Psoas muscle (tissue), 8 donors: Measurements from ENCODE around the gene SMIM28. TPM values are rescaled to one million over a fixed set of nuclear protein-coding genes. Genes with fewer than 3 reads are reported as not detected.

Source experiments
- ATAC-seq, 4 donors: fragments of 200-7000 bp; cut with Tn5 transposase; one replicate each; pipeline ENCODE4 v1.9.1; 2020; ENCODE audit warnings: moderate library complexity in 3 of 4, mild to moderate bottlenecking in 2 of 4
- DNase-seq, 2 donors: peaks; one replicate each; pipeline ENCODE4 v3.0.0-alpha.2; 2020
- H3K27ac ChIP-seq: fragments of 200-600 bp; one replicate; pipeline ENCODE4 v1.8.0; 2022
- H3K27me3 ChIP-seq, 3 donors: fragments of 200-600 bp in 1 of 3; one replicate each; pipeline versions ENCODE4 v1.6.1 to v1.8.0; 2013 to 2022; ENCODE audit warnings: low read length in 2 of 3, mild to moderate bottlenecking in 2 of 3, moderate library complexity in 1 of 3; ENCODE audit not compliant: insufficient read depth in 3 of 3
- H3K36me3 ChIP-seq, 2 donors: fragments of 200-600 bp in 1 of 2; one replicate each; pipeline versions ENCODE4 v1.6.1 to v1.8.0; 2013 to 2022; ENCODE audit warnings: low read depth in 1 of 2, mild to moderate bottlenecking in 1 of 2, moderate library complexity in 1 of 2; ENCODE audit not compliant: insufficient read depth in 1 of 2
- H3K4me1 ChIP-seq: fragments of 200-600 bp; one replicate; pipeline ENCODE4 v1.8.0; 2022
- H3K4me3 ChIP-seq: fragments of 200-600 bp; one replicate; pipeline ENCODE4 v1.8.0; 2022; ENCODE audit warnings: mild to moderate bottlenecking
- H3K9me3 ChIP-seq: fragments of 200-600 bp; one replicate; pipeline ENCODE4 v1.8.0; 2022
- WGBS, 3 donors: extraction: QIAGEN DNeasy Blood & Tissue Kit; methylation state at CpG; one replicate each; pipeline versions ENCODE4 v1.1.6 to v1.1.7; 2013; 5-methylcytosine and 5-hydroxymethylcytosine counted together
- intact Hi-C, 2 donors: fragments of 100-400 bp; cut with DNase I; formaldehyde crosslinking; loops; one replicate each; pipeline versions ENCODE4 v1.11.0 to v1.14.2; 2022
- polyA plus RNA-seq, 3 donors: library from polyadenylated mRNA; stranded (reverse); fragments of 200-250 nt; gene quantifications; one replicate each; pipeline ENCODE4 v1.2.3, GENCODE V29; 2013
- total RNA-seq, 4 donors: library from RNA; stranded (reverse); fragmentation: NEBNext Ultra II Directional in 2 of 4; extraction: Animal tissue kit (Norgen Biotek cat#: 25700) in 2 of 4; gene quantifications; one replicate each; pipeline versions ENCODE4 v1.2.1 to v1.2.4, GENCODE V29; 2021 to 2023
- TF ChIP-seq, protein P1 (sequence below): fragments of 200-600 bp; IDR thresholded peaks from one replicate; pipeline ENCODE4 v1.8.0; 2022; ENCODE audit warnings: antibody characterized with exemption
- donor health status: healthy with polysubstance abuse.
- donor health status: DM: no; HTN: no; CAD: no; lungs with moderate emphysema.
- donor health status: Bipolar disorder and iron deficiency.
- donor health status: healthy.
- donor health status: DM: yes; HTN: yes; CAD: no.
- donor health status: DM: no; HTN: no; CAD: no.
- donor health status: DM: no; HTN: no; CAD: no.
- donor health status: DM: yes; HTN: yes; CAD: no.

SMIM28 gene
- total and polyA plus RNA-seq, 7 donors, result not detected

GRCh38 chr6:138420356-138420755 lies 42.7 kb downstream of the SMIM28 start:
- whole genome bisulfite sequencing, 3 donors, result 96 to 100% (median 100%) methylated on average over 4 of the region's 4 CpGs
- ATAC-seq (no peak), DNase-seq (no peak)
- H3K4me1 ChIP-seq, result no peaks in the 10 kb centered on the region
- H3K4me3 ChIP-seq, result no peak overlapping the region
- intact Hi-C loops, result loop anchor here in 1 of 2 donors (10.0 kb wide), 1 partner anchor 164 kb away; no protein-coding TSS in a partner anchor
- H3K9me3 ChIP-seq, result no peaks in the 10 kb centered on the region
- H3K36me3 ChIP-seq, result peaks cover 0 to 32% of the 10 kb centered on the region in 2 donors
- TF ChIP-seq, protein P1, sequence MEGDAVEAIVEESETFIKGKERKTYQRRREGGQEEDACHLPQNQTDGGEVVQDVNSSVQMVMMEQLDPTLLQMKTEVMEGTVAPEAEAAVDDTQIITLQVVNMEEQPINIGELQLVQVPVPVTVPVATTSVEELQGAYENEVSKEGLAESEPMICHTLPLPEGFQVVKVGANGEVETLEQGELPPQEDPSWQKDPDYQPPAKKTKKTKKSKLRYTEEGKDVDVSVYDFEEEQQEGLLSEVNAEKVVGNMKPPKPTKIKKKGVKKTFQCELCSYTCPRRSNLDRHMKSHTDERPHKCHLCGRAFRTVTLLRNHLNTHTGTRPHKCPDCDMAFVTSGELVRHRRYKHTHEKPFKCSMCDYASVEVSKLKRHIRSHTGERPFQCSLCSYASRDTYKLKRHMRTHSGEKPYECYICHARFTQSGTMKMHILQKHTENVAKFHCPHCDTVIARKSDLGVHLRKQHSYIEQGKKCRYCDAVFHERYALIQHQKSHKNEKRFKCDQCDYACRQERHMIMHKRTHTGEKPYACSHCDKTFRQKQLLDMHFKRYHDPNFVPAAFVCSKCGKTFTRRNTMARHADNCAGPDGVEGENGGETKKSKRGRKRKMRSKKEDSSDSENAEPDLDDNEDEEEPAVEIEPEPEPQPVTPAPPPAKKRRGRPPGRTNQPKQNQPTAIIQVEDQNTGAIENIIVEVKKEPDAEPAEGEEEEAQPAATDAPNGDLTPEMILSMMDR, result no peak
- no peak overlapping the region for H3K27ac ChIP-seq
- no peaks in the 10 kb centered on the region for H3K27me3 ChIP-seq

- TF ChIP-seq, protein P1, result no peak
- H3K9me3 ChIP-seq, result no peaks in the 10 kb centered on the region
- intact Hi-C loops, result loop anchor here in 1 of 2 donors (10.0 kb wide), 1 partner anchor 164 kb away; no protein-coding TSS in a partner anchor
- H3K36me3 ChIP-seq, result peaks cover 0 to 26% of the 10 kb centered on the region in 2 donors
- no peak overlapping the region for H3K4me3 ChIP-seq
- no peaks in the 10 kb centered on the region for H3K4me1 ChIP-seq
- 73 to 76% (median 75%) methylated on average over 6 of the region's 6 CpGs for WGBS, 3 donors
- no peaks in the 10 kb centered on the region for H3K27me3 ChIP-seq
- H3K27ac ChIP-seq, result no peak overlapping the region
- ATAC-seq (no peak), DNase-seq (no peak)
Measured at GRCh38 chr6:138421089-138421488, 43.4 kb downstream of the SMIM28 start.

GRCh38 chr6:138421608-138422007 lies 43.9 kb downstream of the SMIM28 start:
- Histone ChIP-seq H3K27ac (no peak overlapping the region), H3K4me1 (no peaks in the 10 kb centered on the region), H3K4me3 (no peak overlapping the region), H3K27me3 (no peaks in the 10 kb centered on the region), H3K36me3 (peaks cover 0 to 25% of the 10 kb centered on the region in 2 donors), H3K9me3 (no peaks in the 10 kb centered on the region)
- DNase-seq, result no peak
- WGBS, 3 donors, result 95 to 97% (median 96%) methylated on average over 10 of the region's 10 CpGs
- TF ChIP-seq, protein P1, result no peak
- no peak for ATAC-seq
- intact Hi-C loops, result loop anchor here in 1 of 2 donors (10.0 kb wide), 1 partner anchor 163 kb away; no protein-coding TSS in a partner anchor

GRCh38 chr6:138422861-138423260 lies 45.2 kb downstream of the SMIM28 start:
- Histone ChIP-seq H3K27me3 (no peaks in the 10 kb centered on the region), H3K27ac (no peak overlapping the region), H3K9me3 (no peaks in the 10 kb centered on the region), H3K36me3 (peaks cover 0 to 13% of the 10 kb centered on the region in 2 donors), H3K4me3 (no peak overlapping the region), H3K4me1 (no peaks in the 10 kb centered on the region)
- DNase-seq (no peak), ATAC-seq (no peak)
- intact Hi-C loops, result loop anchor here in 1 of 2 donors (10.0 kb wide), 1 partner anchor 162 kb away; no protein-coding TSS in a partner anchor
- TF ChIP-seq, protein P1, result no peak
